H54 (cell line): ENCODE data around the gene SLC6A11.

ENCODE experiments used
- DNase-seq: peaks from one replicate; pipeline ENCODE4 v3.0.0; 2011; ENCODE audit warnings: low spot score, mixed read lengths; ENCODE audit not compliant: insufficient read length
- FAIRE-seq: peaks from 3 replicates; lab custom pipeline; 2011; peaks lifted over from hg19 to GRCh38; lab: Jason Lieb, UNC
- POLR2A ChIP-seq: IDR thresholded peaks from 2 replicates; pipeline ENCODE4 v1.6.1; 2011; ENCODE audit warnings: low read depth, mild to moderate bottlenecking, low read length

Gene SLC6A11

DNA sequence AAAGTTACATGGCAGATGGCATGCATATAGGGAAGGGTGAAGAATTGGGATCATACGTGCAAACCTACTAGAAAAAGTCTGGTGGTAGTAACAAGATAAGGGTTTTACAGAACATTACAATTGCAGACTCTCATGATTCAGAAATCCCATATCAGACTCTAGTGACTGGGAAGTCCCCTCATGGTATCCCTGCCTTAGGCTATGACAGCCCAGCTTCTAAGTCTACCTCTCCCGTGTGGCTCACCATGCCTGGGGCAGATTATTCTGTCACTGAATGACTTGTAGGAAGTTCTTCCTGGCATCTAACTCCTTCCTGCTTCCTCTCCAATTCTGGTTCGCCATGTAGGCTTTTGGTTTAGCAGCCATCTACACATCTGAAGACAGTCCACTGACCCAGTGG is 5.7 kb upstream of the SLC6A11 start:
- FAIRE-seq (no peak), DNase-seq (no peak)
- no peak for TF ChIP-seq POLR2A

DNA sequence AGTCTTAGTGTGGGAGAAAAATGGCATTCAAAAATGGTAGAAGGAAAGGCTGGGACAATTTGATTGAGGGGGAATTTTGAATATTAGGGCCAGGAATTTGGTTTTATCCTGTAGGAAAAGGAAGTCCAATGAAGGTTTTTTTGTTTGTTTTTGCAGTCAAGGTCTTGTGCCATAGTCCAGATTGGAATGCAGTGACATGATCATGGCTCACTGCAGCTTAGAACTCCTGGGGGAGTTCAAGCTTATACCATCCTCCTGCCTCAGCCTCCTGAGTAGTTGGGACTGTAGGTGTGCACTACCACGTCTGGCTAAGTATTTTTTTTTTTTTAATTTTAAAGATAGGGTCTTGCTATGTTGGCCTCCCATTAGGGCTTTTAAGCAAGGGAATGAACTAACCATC is 2.6 kb upstream of the SLC6A11 start:
- no peak for FAIRE-seq
- DNase-seq = no peak
- TF ChIP-seq POLR2A = no peak

GRCh38 chr3:10814623-10815022 is 1.4 kb upstream of the SLC6A11 start:
- FAIRE-seq (no peak), DNase-seq (no peak)
- TF ChIP-seq POLR2A = no peak

- DNase-seq (no peak), FAIRE-seq (no peak)
- TF ChIP-seq POLR2A = no peak
Measured at GRCh38 chr3:10815487-10815886, 541 bp upstream of the SLC6A11 start.

DNA sequence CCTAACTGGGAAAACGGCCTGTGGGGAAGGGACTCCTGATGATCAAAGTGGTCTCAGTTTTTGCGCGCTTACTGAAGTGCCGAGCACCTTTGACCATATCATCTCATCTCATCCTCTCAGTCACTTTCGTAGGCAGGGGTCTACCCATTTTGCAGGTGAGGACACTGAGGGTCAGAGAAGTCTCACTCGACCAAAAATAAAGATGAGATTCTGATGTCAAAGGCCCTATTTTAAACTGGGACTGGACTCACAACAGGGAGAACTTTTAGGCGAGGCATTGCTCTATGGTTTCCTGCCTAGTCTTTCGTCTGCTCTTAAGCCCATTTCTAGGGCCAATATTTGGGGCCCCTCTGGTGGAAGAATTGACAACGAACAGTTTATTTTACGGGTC is 830 bp downstream of the SLC6A11 start:
- DNase-seq (no peak), FAIRE-seq (no peak)
- no peak for TF ChIP-seq POLR2A

- FAIRE-seq (no peak), DNase-seq (no peak)
- no peak for TF ChIP-seq POLR2A
Measured at GRCh38 chr3:10817506-10817905, 1.5 kb downstream of the SLC6A11 start.

DNA sequence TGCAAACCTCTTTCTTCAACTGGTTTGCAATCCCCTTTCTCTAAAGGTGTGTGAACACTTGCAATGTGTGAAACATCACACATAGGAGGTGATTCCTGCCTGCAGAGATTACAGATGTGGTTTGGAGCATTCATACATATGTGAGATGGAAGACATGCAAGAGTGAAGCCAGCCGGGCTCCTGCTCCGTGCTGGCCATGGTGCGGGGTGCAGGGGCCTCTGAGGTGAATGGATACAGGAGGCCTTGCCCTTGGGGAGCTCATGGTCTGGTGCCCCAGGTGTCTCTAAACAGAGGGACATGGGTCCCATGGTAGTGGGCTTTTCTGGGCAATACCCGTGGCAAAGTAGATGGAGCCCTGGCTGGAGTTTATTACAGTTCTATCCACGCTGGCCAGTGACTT is 6.0 kb downstream of the SLC6A11 start:
- DNase-seq (no peak), FAIRE-seq (no peak)
- TF ChIP-seq POLR2A = no peak

DNA sequence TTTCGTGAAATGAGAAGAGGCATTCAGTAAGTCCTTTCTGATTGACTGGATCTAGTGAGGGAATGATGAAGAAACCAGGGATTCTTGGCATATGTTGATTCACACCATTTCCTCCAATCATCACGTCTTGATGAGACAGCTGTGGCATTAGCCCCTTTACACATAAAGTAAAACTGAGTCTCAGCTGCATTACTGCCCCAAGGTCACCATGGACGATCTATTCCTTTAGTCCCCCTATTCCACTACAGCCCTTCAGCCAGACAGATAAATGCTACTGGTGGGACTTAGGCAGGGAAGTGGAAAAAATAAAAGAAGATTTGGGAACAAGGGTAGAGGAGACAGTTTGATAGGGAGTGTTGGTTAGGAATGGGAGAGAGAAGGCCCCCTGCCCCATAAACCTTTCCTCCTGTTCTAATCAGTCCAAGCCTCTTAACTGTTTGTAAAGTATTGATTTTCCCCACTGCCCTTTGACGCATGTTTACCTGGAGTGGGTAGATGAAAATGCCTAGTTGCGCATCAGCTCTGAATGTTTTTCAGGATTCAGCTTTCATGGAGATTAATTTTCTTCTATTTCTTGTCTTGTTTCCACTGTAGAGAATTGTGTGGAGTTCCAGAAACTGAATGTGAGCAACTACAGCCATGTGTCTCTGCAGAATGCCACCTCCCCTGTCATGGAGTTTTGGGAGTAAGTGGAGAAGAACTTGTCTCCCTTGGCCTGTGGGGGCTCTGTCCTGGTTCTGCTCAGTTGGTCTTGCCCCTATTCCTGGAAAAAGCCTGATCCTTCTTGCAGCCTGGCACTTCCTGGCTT is 6.9 kb downstream of the SLC6A11 start:
- TF ChIP-seq POLR2A = no peak
- DNase-seq = no peak
- no peak for FAIRE-seq

- DNase-seq = no peak
- no peak for TF ChIP-seq POLR2A
- FAIRE-seq = no peak
Measured at GRCh38 chr3:10823516-10823818, 7.4 kb downstream of the SLC6A11 start.

- no peak for FAIRE-seq
- no peak for TF ChIP-seq POLR2A
- DNase-seq = no peak
Measured at GRCh38 chr3:10824468-10824867, 8.4 kb downstream of the SLC6A11 start.

- FAIRE-seq = no peak
- TF ChIP-seq POLR2A = no peak
- DNase-seq = no peak
Measured at GRCh38 chr3:10833855-10834414, 17.9 kb downstream of the SLC6A11 start.

DNA sequence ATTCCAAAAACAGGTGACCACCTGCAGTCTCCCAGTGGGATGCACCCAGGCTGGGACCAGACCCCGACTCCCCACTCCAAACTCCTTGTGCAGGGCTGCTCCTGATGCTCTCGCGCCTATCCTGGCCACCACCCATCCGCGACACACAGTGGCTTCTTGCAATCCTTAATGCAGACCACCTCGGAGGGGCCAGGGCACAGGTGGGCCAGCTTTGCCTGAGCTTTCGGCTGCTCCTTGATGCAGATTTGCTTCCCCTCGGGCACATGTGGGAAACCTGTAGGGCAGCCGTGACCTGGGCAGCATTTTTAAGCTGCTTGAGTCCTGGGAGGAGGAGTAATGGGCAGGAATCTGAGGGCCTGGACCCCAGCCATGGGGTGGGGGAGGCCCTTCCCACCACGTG is 18.9 kb downstream of the SLC6A11 start:
- no peak for DNase-seq
- no peak for TF ChIP-seq POLR2A
- no peak for FAIRE-seq

- no peak for DNase-seq
- no peak for TF ChIP-seq POLR2A
- no peak for FAIRE-seq
Measured at GRCh38 chr3:10835406-10835805, 19.4 kb downstream of the SLC6A11 start.

DNA sequence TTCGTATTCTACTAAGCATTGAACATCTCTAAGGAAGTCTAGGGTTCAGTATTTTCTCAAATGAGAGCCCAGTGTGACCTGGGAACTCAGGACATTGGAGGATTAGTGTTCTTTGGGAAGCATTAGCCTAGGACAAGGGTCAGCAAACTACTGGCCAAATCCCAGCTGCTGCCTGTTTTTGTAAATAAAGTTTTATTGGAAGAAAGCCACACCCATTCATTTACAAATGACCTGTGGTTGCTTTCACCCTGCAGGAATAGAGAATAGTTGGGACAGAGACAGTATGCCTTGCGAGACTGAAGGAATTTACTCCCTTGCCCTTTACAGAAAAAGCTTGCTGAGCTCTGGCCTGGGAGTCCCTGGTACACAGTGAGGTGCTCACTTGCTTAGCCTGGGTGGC is 20.6 kb downstream of the SLC6A11 start:
- DNase-seq = no peak
- FAIRE-seq = no peak
- no peak for TF ChIP-seq POLR2A

- DNase-seq = no peak
- no peak for TF ChIP-seq POLR2A
- FAIRE-seq = no peak
Measured at GRCh38 chr3:10837849-10838248, 21.8 kb downstream of the SLC6A11 start.
